HG02763 (cell line): Measurements from ENCODE around the gene KAT6B.

Source experiments
- ATAC-seq: cut with Tn5 transposase; IDR thresholded peaks from one replicate; pipeline ENCODE4 v1.9.1; 2021; ENCODE audit warnings: mild to moderate bottlenecking, moderate library complexity; ENCODE audit not compliant: unreplicated experiment

The KAT6B gene

GRCh38 chr10:75058161-75058560 is 231.8 kb downstream of the KAT6B start:
- ATAC-seq: no peak

DNA sequence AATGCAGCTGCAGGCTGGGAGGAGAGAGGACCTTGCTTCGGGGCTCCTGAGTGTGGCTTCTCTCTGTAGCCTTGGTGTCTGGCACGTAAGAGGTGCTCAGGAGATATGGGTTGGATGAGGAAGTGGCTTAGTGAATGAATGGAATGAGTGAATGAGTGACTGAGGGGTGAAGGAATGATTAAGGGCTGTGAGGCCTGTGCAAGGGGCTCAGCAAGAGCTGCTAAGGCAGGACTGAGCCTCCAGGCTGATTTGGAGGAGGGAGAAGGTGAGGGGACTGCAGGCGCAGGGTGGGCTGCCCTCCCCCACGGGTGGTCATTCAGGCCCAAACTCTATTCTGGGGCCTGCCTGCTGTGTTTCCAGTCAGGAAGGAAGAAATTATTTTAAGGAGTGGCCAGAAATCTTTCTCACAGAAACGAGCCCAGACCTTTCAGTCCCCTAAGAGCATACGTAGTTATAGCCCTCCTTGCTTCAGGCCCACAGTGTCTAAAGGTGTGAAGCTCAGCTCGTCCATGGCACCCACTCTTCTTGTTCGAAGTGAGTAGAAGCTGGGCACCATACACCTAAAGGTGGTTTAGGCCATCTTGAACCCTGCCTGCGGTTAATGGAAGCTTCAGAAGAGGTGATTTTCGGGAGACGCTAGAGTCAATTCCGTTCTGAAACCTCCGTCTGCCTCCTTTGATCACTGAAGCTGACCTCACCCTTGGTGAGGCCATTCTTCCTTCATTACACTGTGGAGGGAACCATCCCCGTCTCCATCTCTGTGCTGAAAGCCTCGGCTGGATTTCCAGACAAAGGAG is 235.5 kb downstream of the KAT6B start:
- ATAC-seq: no peak

DNA sequence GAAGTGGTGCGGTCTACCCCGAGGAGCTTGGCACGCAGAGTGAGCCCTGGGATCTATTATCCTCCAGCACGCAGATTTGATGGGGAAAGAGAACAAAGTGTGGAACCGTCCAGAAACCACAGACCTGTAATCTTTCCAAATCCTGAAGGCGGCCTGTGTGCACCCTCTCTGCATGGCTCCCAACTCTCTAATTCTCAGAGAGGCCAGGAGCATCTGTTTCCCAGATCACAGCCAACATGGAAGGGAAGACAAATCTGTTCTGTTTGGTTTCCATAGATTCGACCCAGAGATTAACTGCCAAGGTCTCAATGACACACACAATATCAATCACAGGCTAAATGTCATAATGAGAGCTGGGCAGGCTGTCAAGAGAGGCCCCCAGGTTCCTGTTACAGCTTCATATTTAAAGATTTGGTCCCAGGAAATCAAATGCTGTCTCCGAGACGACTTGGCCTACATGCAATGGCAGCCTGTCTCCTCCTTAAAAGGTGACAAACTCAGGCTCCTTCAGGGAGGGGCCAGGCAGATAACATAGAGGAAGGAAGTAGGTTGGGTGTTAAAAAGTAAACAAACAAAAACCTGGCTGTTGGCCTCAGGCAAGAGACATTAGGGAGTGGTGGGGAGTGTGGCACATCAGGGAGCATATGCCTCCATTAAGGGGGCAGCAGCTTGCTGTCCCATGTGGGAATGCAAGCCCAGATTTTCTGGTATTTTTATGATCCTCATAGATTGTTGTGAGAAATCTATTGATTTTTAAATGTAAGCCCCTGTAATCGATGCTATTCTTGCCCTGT is 236.3 kb downstream of the KAT6B start:
- no peak for ATAC-seq

DNA sequence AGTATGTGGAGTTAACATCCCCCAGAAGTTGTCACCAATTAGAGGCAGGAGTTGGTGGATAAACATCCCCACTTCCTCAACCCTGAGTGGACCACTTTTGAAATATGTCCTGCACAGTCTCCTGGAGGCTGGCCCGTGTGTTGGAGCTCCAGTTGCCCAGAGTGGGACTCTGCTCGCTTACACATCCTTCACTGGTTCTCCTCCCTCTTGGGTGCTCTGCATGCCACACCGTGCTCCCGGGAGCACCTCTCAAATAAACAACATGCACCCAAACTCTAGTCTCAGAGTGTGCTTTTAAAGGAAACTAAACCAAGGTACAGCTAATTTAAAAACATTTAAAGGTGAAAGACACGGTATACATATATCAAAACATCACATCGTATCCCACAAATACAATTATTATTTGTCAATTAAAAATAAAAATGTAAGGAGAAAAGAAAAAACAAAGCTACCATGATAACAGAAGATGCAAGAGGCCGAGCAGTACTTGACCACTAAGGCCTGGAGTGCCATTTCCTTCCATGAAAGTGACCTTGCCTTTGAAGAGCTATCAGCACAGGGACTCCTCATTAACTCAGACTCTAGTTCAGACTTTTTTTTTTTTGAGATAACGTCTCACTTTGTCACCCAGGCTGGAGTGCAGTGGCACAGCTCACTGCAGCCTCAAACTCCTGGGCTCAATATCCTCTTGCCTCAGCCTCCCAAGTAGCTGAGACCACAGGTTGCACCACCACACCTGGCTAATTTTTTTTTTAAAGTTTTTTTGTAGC is 237.2 kb downstream of the KAT6B start:
- no peak for ATAC-seq

DNA sequence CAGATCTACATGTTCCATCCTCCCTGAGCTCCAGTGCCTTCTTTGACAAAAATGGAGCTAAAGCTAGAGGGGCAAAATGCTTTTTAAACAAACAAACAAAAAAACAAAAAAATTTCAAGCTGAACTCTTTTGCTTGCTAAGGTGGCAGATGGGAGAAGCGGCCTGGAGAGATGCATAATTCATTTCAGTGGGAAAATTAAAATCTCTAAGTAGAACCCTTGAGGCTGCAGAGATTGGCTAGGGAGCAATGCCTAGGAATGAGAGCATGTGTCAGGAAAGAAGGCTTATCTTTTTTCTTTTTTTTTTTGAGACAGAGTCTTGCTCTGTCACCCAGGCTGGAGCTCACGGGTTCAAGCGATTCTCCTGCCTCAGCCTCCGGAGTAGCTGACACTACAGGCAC is 238.7 kb downstream of the KAT6B start:
- no peak for ATAC-seq

GRCh38 chr10:75066271-75066670 is 239.9 kb downstream of the KAT6B start:
- ATAC-seq: no peak

DNA sequence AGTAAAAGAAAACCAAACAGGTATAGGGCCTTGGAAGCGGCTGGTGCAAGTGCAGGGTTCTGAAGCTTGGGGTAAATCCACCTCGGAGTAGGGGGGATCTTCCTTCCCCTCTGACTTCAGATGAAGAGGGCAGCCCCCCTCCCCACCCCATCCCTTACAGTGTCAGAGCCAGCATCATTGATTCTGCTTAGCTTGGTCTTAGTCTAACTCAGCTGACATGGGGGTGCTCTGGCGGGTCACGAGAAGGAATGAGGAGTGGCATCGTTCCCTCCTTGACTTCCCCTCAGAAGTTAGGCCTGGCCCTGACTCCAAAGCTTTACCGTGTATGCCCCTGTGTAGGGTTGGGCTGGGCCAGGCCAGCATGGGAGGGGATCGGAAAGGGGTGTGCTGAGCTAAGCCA is 240.9 kb downstream of the KAT6B start:
- ATAC-seq: no peak

- ATAC-seq: no peak
Observed at GRCh38 chr10:75068523-75068922, 242.1 kb downstream of the KAT6B start.

- no peak for ATAC-seq
Observed at GRCh38 chr10:75070476-75070875, 244.1 kb downstream of the KAT6B start.

GRCh38 chr10:75070961-75071428 is 244.6 kb downstream of the KAT6B start:
- no peak for ATAC-seq

- ATAC-seq: no peak
Observed at GRCh38 chr10:75071756-75072155, 245.4 kb downstream of the KAT6B start.

DNA sequence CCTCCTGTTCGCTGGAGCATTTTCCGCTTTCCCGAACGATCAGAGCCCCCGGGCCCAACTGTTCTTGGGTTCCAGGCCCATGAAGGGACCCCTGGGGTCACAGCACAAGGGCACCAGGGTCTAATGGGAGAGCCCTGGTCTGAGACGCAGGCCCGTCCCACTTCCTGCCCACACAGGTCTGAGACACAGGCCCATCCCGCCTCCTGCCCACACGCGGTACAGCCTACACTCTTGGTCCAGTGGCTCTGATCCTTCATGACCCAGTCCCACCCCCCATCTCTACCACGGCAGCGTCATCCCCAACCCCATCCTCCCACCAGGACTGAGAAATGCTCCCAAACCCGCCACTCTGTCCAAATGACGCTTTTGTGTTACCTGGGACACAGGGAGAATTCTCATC is 246.3 kb downstream of the KAT6B start:
- no peak for ATAC-seq

- ATAC-seq: no peak
Observed at GRCh38 chr10:75073442-75073841, 247.0 kb downstream of the KAT6B start.

DNA sequence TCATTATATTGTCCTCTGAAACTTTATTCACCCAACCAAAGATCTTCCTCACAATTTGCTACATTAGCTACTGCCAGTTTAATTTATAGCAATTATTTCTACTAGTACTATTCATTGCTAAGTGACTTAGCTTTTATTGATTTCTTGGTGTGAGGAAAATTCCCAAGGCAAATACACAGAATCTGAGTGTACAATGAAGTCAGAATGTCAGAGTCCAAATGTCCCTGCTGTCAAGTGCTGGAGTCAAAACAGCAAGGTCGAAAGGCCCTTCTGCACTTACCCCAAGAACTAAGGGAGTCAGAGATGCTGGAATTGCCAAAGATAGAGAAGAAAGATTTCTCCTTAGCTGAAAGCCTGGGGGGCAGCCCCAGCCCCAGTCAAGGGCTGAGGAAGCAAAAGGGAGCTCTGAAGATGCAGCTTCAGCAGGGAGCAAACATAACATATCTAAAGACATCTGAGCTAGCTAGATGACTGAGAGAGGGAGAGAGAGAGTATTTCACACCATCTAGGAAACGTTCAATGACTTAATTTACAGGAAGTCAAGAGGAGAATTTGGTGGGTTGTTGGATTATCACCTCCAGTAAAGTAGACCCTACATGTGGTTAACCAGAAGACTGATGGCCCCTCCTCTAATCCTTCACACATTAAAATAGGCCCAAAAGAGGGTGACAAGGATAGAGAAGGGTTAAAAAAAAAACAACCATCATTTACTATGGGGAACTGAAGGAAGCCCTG is 248.5 kb downstream of the KAT6B start:
- ATAC-seq: no peak

- ATAC-seq: no peak
Observed at GRCh38 chr10:75076348-75076747, 249.9 kb downstream of the KAT6B start.

DNA sequence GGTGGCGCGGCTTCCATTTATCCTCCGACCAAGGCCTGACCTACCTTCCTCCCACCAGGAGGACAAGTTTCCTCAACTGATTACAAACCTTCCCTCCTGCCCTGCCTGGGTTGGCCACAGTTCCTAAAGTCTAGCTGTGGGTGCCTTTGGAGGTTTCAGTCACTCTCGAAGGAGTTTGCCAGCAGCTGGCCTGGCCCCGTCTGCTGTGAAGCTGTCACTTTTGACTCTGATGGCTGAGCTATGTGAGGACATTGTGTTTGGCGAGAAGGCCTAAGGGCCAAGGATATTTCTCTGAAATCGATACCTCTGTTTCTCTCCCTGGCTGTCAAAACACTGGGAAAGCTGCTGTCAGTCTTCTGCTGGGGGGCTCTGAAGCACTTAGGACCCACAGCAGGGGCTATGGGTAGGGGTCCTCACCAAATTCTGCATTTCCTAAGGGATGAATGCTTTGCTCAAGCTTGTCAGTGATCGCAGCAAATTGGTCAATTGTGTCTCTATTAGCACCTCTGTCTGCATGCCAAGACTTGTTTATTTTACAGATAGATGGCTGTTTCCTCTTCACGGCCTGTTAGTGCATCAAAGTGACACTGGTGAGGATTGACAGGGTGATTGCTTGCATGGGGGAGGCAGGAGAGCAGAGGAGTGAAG is 253.2 kb downstream of the KAT6B start:
- ATAC-seq: no peak

GRCh38 chr10:75080554-75080953 is 254.2 kb downstream of the KAT6B start:
- ATAC-seq: no peak

GRCh38 chr10:75081379-75081778 is 255.0 kb downstream of the KAT6B start:
- no peak for ATAC-seq
